IPS-15b (cell line): Measurements from ENCODE around the gene ZRANB1.

ENCODE experiments used
- H3K27me3 ChIP-seq: one replicate; pipeline ENCODE4 v1.6.1; 2013; ENCODE audit warnings: low read length; ENCODE audit not compliant: control insufficient read depth, insufficient read depth
- H3K36me3 ChIP-seq: one replicate; pipeline ENCODE4 v1.6.1; 2013; ENCODE audit warnings: low read length; ENCODE audit not compliant: control insufficient read depth, insufficient read depth
- H3K4me1 ChIP-seq: one replicate; pipeline ENCODE4 v1.6.1; 2013; ENCODE audit warnings: mild to moderate bottlenecking, low read length; ENCODE audit not compliant: control insufficient read depth, insufficient read depth
- H3K4me3 ChIP-seq: one replicate; pipeline ENCODE4 v1.5.1; 2013; ENCODE audit warnings: low read depth, low read length
- H3K9ac ChIP-seq: one replicate; pipeline ENCODE4 v1.6.1; 2013; ENCODE audit warnings: low read depth, mild to moderate bottlenecking, low read length
- H3K9me3 ChIP-seq: one replicate; pipeline ENCODE4 v1.6.1; 2013; ENCODE audit warnings: mild to moderate bottlenecking, low read length; ENCODE audit not compliant: control insufficient read depth, insufficient read depth

The ZRANB1 gene

DNA sequence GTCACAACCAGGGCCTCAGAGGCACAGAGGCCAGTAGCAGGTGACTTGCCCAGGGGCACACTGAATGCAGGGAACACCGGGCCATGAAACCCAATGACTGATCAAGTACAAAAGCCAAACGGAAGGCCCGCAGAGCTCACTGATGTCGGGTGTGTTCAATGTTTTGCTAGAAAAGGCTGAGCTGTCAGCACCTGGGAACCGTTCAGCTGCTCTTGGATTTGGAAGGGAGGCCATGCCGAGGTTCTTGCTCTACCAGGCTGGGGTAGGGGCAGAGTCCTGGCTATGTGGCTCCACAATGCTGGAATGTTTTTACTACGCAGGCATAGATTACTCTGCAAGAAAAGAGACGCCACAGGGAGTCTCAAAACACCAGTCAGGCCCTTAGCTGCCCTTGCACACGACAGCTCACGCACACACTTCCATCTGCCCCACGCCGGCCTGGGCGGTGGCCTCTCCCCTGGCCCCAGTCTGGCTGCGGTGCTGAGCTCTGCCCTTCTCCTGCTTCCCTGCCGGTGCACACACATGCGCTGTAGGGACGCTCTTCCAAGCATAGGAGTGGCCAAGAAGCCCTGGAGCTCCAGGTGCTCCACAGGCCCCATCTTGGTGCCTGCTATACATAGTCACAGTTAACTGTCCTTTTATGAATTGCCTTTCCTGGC is 79.9 kb downstream of the ZRANB1 start:
- H3K4me1 ChIP-seq: peaks cover 5% of the 10 kb centered on the region
- no peak overlapping the region for H3K9ac ChIP-seq
- H3K4me3 ChIP-seq: no peak overlapping the region
- H3K9me3 ChIP-seq: no peaks in the 10 kb centered on the region
- peaks cover 68% of the 10 kb centered on the region for H3K36me3 ChIP-seq
- H3K27me3 ChIP-seq: no peaks in the 10 kb centered on the region

DNA sequence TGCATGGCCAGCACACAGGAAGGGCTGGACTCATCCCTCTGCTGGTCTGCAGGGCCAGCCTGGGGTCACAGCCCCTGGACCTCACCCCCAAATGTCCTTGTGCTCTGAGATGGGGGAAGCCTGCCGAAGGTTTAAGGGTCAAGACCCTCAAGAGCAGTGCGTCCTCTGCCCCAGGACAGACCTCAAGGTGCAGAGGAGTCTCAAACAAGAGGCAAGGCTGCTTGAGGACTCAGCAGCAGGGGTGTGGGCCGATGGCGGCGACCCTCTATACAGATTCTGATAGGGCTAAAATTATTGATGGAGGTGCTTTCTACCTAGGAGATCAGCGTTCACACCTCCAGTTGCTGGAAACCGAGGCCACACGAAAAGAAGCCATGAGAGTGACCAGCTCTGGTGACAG is 80.7 kb downstream of the ZRANB1 start:
- H3K27me3 ChIP-seq: no peaks in the 10 kb centered on the region
- H3K9ac ChIP-seq: no peak overlapping the region
- peaks cover 5% of the 10 kb centered on the region for H3K4me1 ChIP-seq
- H3K4me3 ChIP-seq: no peak overlapping the region
- peaks cover 68% of the 10 kb centered on the region for H3K36me3 ChIP-seq
- H3K9me3 ChIP-seq: no peaks in the 10 kb centered on the region

DNA sequence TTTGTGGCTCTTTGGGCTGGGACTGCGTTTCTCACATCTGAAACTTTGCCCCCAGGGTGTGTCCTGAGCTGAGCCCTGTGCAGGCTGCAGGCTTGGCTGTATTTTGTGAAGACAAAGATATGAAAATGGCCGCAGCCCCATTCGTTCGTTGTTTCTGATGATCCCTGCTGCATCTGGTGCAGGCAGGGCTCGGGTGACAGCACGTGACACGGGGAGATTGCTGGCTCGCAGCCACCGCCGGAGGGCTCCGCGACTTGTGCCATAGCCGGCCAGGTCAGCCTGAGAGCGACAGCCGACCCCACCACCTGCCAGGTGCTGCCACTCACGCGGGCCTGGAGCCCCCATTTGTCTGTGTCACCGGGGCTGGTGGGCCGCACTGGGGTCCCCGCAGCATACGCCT is 81.3 kb downstream of the ZRANB1 start:
- no peaks in the 10 kb centered on the region for H3K27me3 ChIP-seq
- H3K4me3 ChIP-seq: no peak overlapping the region
- H3K36me3 ChIP-seq: peaks cover 66% of the 10 kb centered on the region
- H3K9me3 ChIP-seq: no peaks in the 10 kb centered on the region
- peaks cover 5% of the 10 kb centered on the region for H3K4me1 ChIP-seq
- no peak overlapping the region for H3K9ac ChIP-seq

DNA sequence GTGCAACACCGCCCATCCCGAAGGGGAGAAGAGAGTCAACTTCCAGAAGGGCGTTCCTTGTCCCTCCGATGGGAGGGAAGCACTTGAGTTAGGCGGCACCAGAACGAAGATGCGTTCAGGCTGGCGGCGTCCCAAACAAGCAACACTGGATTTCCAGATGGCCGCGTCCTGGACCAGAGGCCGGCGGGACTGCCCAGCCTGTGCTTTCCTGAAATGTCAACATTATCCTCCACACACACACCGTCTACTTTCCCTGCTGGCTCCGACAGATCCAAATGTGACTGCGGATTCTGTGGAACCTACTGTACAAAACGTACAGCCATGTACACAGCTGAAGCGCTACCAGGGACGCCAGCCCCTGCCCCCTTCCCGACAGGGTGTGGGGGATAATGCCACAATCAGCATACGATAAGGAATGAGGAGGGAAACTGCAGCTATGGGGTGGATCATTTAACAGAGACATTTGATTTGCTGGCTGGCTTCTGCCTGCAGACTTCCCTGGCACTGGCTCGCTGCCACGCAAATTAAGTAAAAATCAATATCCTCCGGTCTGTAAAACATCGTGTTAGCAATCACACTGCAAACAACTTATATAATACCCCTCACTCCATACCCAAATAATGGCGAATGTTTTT is 82.1 kb downstream of the ZRANB1 start:
- peaks cover 6% of the 10 kb centered on the region for H3K4me1 ChIP-seq
- no peak overlapping the region for H3K4me3 ChIP-seq
- no peak overlapping the region for H3K9ac ChIP-seq
- H3K36me3 ChIP-seq: peaks cover 66% of the 10 kb centered on the region
- H3K9me3 ChIP-seq: no peaks in the 10 kb centered on the region
- H3K27me3 ChIP-seq: no peaks in the 10 kb centered on the region

DNA sequence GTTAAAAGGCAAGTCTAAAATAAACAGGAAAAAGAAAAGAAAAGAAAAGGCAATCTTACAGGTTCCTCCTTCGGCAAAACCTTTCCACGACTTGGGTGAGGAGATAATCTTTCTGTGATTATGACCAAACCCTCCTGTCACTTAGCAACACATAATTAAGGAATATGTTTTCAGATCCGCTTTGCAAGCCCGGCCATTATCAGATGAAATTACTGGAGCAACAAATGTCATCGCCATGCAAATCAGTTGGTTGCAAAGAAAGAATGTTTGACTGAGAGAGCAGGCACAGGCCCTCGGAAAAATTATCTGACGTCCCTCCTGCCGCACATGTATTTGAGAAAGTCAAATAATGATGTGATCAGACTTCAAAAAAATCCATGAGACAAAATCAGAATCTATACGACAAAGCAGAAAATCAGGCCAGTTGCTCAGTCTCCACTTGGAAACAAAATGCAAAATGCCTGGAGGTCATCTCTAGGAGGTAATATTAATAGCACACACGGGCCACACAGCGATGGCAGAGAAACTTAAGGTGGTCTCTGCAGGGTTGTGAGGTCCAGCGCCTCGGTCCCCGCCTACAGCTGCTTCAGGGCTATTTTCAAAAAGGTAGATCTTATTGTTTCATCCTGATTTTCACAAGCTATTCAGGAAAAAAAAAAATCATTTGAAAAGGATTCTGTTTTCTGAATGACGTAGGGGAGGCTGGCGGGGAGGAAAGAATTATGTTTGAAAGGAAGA is 82.7 kb downstream of the ZRANB1 start:
- peaks cover 65% of the 10 kb centered on the region for H3K36me3 ChIP-seq
- H3K9ac ChIP-seq: no peak overlapping the region
- no peak overlapping the region for H3K4me3 ChIP-seq
- H3K4me1 ChIP-seq: peaks cover 6% of the 10 kb centered on the region
- no peaks in the 10 kb centered on the region for H3K27me3 ChIP-seq
- H3K9me3 ChIP-seq: no peaks in the 10 kb centered on the region

DNA sequence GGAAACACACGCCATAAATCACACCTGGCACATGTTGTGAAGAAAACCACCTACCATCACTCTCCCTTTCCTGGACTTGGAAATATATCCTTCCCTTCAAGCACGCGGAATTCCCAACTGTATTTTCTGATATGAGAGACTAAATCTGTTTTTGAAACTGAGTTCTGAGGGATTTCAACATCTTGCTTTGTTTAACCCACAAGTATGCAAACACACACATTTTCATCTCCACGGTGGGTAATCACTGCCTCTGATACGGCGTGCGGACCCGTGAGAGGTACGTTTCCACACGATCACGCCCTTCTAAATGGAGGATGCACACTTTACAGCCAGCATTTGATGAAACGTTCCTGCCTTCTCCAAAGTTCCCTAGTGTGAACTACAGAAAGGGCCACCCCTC is 83.4 kb downstream of the ZRANB1 start:
- Histone ChIP-seq H3K4me3 (no peak overlapping the region), H3K9ac (no peak overlapping the region), H3K27me3 (no peaks in the 10 kb centered on the region), H3K36me3 (peaks cover 58% of the 10 kb centered on the region), H3K4me1 (peaks cover 8% of the 10 kb centered on the region), H3K9me3 (no peaks in the 10 kb centered on the region)

DNA sequence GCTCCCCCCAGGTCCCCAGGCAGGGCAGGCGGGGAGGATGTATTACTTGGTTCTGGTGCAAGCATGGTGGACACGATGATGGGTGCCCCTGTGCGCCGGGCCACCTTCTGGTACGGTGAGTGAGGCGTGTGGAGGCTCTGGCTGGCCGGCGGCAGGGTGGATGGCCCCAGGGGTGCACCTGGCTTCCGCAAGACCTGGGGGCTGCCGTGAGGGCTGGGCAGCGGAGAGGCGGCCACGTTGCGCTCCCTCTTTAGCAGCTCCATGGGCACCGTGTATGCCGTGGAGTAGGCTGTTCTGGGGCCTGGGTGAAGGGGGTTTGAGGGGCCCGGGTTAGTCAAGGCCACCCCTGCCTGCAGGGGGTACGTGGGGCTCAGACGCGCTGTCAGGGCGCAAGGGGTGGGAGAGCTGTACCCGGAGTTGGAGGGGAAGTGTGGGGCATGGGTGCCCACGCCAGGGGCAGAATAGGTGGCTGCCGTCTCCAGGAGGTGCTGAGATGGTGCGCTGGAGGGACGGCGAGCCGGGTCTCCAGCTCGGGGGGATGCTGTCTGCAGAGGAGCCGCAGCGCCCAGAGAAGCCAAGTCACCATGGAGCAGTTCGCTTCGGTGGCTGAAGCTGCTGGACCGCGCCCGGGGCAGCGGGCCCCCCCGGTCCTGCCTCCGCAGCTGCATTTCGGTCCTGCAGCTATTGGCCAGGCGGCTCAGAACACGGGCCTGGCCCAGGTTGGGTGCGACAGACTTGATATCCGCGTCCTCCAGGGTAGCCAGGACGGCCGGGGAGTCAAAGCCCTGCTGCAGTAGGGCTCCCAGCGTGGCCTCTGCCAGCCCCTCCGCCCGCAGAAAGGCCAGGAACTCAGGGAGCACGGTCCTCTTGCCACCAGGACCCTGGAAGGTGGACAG is 84.4 kb downstream of the ZRANB1 start:
- peaks cover 10% of the 10 kb centered on the region for H3K4me1 ChIP-seq
- H3K9me3 ChIP-seq: no peaks in the 10 kb centered on the region
- H3K4me3 ChIP-seq: no peak overlapping the region
- H3K9ac ChIP-seq: no peak overlapping the region
- H3K36me3 ChIP-seq: peaks cover 49% of the 10 kb centered on the region
- H3K27me3 ChIP-seq: no peaks in the 10 kb centered on the region

DNA sequence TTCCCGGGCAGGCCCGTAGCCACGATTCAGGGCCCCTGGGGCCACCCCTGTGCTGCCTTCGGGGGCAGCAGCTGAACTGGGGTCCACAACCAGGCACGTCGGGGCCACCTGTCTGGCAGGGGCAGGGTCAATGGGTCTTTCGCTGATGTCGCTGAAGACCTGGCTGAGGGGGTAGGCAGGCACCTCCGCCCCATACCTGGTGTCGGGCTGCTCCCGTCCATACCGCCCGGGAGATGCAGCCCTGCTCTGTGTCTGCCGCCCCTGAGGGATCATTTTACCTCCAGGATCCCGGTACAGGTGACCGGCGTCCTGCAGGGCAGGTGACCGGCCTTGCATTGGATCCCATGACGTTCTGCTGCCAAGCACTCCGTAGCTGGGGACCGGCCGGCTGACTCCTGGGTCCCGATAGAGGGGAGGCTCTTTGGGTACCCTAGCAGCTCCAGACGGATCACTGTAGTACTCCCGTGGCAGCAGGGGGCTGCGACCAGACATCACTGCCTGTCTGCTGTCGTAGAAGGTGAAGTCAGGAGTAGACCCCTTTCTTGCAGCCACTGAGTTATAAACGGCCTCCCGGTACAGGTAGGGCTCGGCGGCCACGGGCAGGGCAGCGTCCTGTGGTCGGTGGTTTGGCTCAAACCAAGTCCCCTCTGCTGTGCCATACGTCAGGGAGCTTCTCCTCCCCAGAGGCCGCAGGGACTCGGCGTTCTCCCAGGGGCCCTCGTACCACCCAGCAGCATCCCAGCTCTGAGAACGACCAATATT is 85.2 kb downstream of the ZRANB1 start:
- Histone ChIP-seq H3K36me3 (peaks cover 42% of the 10 kb centered on the region), H3K4me3 (no peak overlapping the region), H3K27me3 (no peaks in the 10 kb centered on the region), H3K9me3 (no peaks in the 10 kb centered on the region), H3K4me1 (peaks cover 10% of the 10 kb centered on the region), H3K9ac (no peak overlapping the region)

DNA sequence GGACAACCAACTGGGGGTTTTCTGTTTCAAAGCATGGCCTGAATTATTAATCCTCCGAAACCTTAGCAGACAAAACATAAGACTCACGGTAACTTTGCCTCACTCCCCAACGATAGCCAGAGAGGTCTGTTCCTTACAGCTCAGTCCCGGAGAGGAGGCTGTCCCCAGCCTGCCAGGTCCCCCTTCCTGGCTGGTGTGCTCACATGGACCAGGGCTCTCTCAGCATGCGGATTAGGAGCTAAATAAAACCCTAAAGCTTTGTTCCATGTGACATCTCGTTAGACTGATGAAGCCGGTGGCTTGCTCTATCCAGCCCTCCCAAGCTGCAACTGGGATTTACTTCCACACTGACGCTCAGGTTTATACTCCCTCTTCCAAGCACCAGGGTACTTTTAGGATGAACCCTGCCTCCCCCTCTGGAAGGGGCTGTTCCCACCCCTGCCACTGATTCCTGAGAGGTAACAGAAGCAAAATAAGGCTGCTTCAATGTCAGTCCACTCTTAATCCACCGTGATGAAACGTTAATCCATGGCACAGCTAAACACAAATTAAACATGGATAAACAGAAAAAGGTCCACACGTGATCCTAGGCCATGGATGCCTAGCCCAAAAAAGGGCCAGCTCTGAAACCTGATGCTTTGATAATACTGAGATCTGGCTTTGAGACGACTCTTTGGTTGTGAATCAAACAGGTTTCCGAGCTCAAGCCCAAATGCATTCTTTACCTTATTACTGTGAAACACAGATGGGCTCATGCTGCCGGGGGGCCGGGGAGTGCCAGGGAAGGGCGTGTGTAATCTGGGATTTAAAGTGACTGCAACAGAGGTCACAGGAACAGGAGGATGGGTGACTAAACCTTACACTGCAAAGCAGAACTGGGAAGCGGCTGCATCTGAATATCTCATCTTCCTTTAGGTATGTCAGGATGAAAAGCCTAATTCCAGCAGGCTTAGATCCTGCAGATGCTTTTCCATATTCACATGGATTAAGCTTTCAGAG is 86.2 kb downstream of the ZRANB1 start:
- H3K27me3 ChIP-seq: no peaks in the 10 kb centered on the region
- no peak overlapping the region for H3K4me3 ChIP-seq
- no peak overlapping the region for H3K9ac ChIP-seq
- peaks cover 39% of the 10 kb centered on the region for H3K36me3 ChIP-seq
- H3K9me3 ChIP-seq: no peaks in the 10 kb centered on the region
- peaks cover 10% of the 10 kb centered on the region for H3K4me1 ChIP-seq

DNA sequence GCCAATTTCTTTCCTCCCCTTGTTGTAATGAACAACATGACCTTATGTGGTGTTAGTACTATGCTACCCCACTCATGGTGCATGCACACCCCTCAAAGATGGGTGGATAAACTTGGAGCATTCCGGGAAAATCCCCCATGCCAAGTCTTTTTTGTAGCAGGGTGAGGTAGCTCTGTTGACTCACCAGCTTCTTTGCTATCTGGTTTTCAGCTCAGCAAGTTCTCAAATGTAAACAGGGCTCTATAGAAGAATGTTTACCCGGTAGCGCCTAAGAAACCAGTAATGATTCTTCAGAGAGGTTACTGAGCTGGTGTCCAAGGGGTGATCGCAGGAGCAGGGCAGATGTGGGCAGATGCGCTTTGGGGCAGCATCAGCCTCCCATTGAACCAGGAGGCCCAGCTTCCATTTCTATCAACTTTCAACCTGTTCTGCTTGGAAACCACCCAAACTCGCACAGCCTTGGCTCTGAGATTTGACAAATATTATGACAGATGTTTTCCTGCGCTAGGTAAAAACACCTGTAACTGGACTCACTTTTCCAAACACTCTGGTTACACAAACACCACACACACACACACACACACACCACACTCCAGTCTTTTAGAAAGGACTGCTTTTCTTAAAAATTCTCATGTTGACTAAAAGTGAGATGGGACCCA is 87.8 kb downstream of the ZRANB1 start:
- no peak overlapping the region for H3K4me3 ChIP-seq
- H3K27me3 ChIP-seq: no peaks in the 10 kb centered on the region
- peaks cover 30% of the 10 kb centered on the region for H3K36me3 ChIP-seq
- H3K4me1 ChIP-seq: peaks cover 13% of the 10 kb centered on the region
- no peak overlapping the region for H3K9ac ChIP-seq
- no peaks in the 10 kb centered on the region for H3K9me3 ChIP-seq
